ENCODE measurements around the gene TSC22D2. TPM values are rescaled to one million over a fixed set of nuclear protein-coding genes. Genes with fewer than 3 reads are reported as not detected.

The TSC22D2 gene
- total RNA-seq, 1 experiment from 2014 or later: 20.0 TPM

GRCh38 chr3:150508401-150508800, 100.3 kb downstream of the TSC22D2 start:
- Histone ChIP-seq H3K79me2 (ENCODE audit: insufficient read depth, low read length) (no peaks in the 10 kb centered on the region), H3K9ac (ENCODE audit: low read length) (no peak overlapping the region), H3K27ac (ENCODE audit: low read depth, low read length) (no peak overlapping the region), H4K20me1 (ENCODE audit: insufficient read depth) (no peaks in the 10 kb centered on the region), H3K4me2 (ENCODE audit: low read length) (no peak overlapping the region), H3K9me3 (ENCODE audit: control insufficient read depth in 1 of 2, insufficient read depth in 1 of 2, low read depth in 1 of 2, low read length in 2 of 2) (no peaks in the 10 kb centered on the region), H3K4me3 (replicated peaks in 1 of 2; ENCODE audit: low read depth in 1 of 2, low read length in 2 of 2) (no peak overlapping the region), H2AFZ (ENCODE audit: low read depth, low read length, poor library complexity, severe bottlenecking) (no peak overlapping the region), H3K9me2 (ENCODE audit: insufficient read depth) (no peaks in the 10 kb centered on the region), H3K36me3 (ENCODE audit: control insufficient read depth in 1 of 2, insufficient read depth in 2 of 2, low read length in 2 of 2) (no peaks in the 10 kb centered on the region), H3K27me3 (ENCODE audit: insufficient read depth, low read length) (no peaks in the 10 kb centered on the region), H3K4me1 (ENCODE audit: control insufficient read depth in 1 of 2, insufficient read depth in 2 of 2, low read length in 2 of 2) (no peaks in the 10 kb centered on the region)
- ChIA-PET POLR2A (no interaction called here), CTCF (no interaction called here), RAD21 (ENCODE audit: low non-redundant PET in 1 of 2, low total read pairs in 2 of 2, uncharacterized antibody in 2 of 2, unreplicated experiment in 2 of 2) (no interaction called here)
- intact Hi-C loops (cut with micrococcal nuclease): no loop called here
- BruUV-seq (replicated peaks): no TSS peak
- TF ChIP-seq ZFX (IDR thresholded peaks at IDR 0.05) (no peak), TCF7L2 (IDR thresholded peaks at IDR 0.05; ENCODE audit: borderline replicate concordance, extremely low read depth, insufficient read depth, insufficient read length) (no peak), ELF1 (IDR thresholded peaks at IDR 0.05; ENCODE audit: borderline replicate concordance, low read depth) (no peak), JUND (IDR thresholded peaks at IDR 0.05) (no peak), SRF (IDR thresholded peaks at IDR 0.05; ENCODE audit: low read depth) (no peak), CEBPB (IDR thresholded peaks at IDR 0.05; ENCODE audit: low read depth) (no peak), YY1 (IDR thresholded peaks at IDR 0.05; ENCODE audit: extremely low read depth, insufficient replicate concordance, low read depth, low read length) (no peak), CTCF (IDR thresholded peaks at IDR 0.05 in 2 of 3, conservative IDR thresholded peaks at IDR 0.05 in 1 of 3; ENCODE audit: borderline replicate concordance in 1 of 3, insufficient read depth in 1 of 3, low read depth in 2 of 3, low read length in 2 of 3) (no peak), ATF3 (IDR thresholded peaks at IDR 0.05) (no peak), CBX3 (IDR thresholded peaks at IDR 0.05; ENCODE audit: low read depth) (no peak), EGR1 (IDR thresholded peaks at IDR 0.05; ENCODE audit: low read depth) (no peak), MAX (IDR thresholded peaks at IDR 0.05) (no peak), REST (IDR thresholded peaks at IDR 0.05; ENCODE audit: low read depth) (no peak), SP1 (IDR thresholded peaks at IDR 0.05; ENCODE audit: low read depth) (no peak), SIN3A (IDR thresholded peaks at IDR 0.05; ENCODE audit: low read depth) (no peak), FOSL1 (IDR thresholded peaks at IDR 0.05; ENCODE audit: low read depth) (no peak), ZNF274 (IDR thresholded peaks at IDR 0.05; ENCODE audit: low read depth, low read length) (no peak)
- ATAC-seq (no peak), DNase-seq (ENCODE audit: low read depth, low spot score) (no peak)

All from HCT116 (cell line).